ENCODE measurements around the gene C2CD4A.

C2CD4A gene

GRCh38 chr15:62069551-62069950 lies 2.8 kb downstream of the C2CD4A start:
- Histone ChIP-seq H3K4me1 (ENCODE audit: insufficient read depth, insufficient read length) (no peaks in the 10 kb centered on the region), H3K27me3 (ENCODE audit: insufficient read depth, insufficient read length) (peaks cover 44% of the 10 kb centered on the region), H3K36me3 (ENCODE audit: insufficient read depth, insufficient read length, low read length) (no peaks in the 10 kb centered on the region), H3K9ac (ENCODE audit: insufficient read length, low read depth) (no peak overlapping the region), H3K9me3 (ENCODE audit: insufficient read depth, low read length) (0 out of 2 replicates have a peak, but pooled peaks cover 4% of the 10 kb centered on the region), H3K4me3 (ENCODE audit: insufficient read length, low read depth) (no peak overlapping the region)
- DNase-seq (ENCODE audit: low read depth, low spot score), result no peak
- TF ChIP-seq SUZ12 (IDR thresholded peaks at IDR 0.05; ENCODE audit: extremely low read depth, insufficient read depth, insufficient read length) (no peak), ZNF274 (IDR thresholded peaks at IDR 0.05; ENCODE audit: low read depth, low read length) (no peak), YY1 (IDR thresholded peaks at IDR 0.05; ENCODE audit: insufficient read depth, insufficient read length) (no peak)

- TF ChIP-seq ZNF274 (IDR thresholded peaks at IDR 0.05; ENCODE audit: low read depth, low read length), result no peak
- TF ChIP-seq SUZ12 (IDR thresholded peaks at IDR 0.05; ENCODE audit: extremely low read depth, insufficient read depth, insufficient read length), result no peak
- TF ChIP-seq YY1 (IDR thresholded peaks at IDR 0.05; ENCODE audit: insufficient read depth, insufficient read length), result no peak
- H3K9ac ChIP-seq (ENCODE audit: insufficient read length, low read depth), result no peak overlapping the region
- H3K4me1 ChIP-seq (ENCODE audit: insufficient read depth, insufficient read length), result no peaks in the 10 kb centered on the region
- DNase-seq (ENCODE audit: low read depth, low spot score), result no peak
- no peak overlapping the region for H3K4me3 ChIP-seq (ENCODE audit: insufficient read length, low read depth)
- H3K36me3 ChIP-seq (ENCODE audit: insufficient read depth, insufficient read length, low read length), result no peaks in the 10 kb centered on the region
- H3K9me3 ChIP-seq (ENCODE audit: insufficient read depth, low read length), result no peaks in the 10 kb centered on the region
- H3K27me3 ChIP-seq (ENCODE audit: insufficient read depth, insufficient read length), result peaks cover 30% of the 10 kb centered on the region
Measured at GRCh38 chr15:62071711-62072308, 5.0 kb downstream of the C2CD4A start.

- no peak for DNase-seq (ENCODE audit: low read depth, low spot score)
- H3K36me3 ChIP-seq (ENCODE audit: insufficient read depth, insufficient read length, low read length), result no peaks in the 10 kb centered on the region
Measured at GRCh38 chr15:62075595-62076277, 9.0 kb downstream of the C2CD4A start.

GRCh38 chr15:62079594-62079993 lies 12.8 kb downstream of the C2CD4A start:
- Histone ChIP-seq H3K4me1 (ENCODE audit: insufficient read depth, insufficient read length) (no peaks in the 10 kb centered on the region), H3K4me3 (ENCODE audit: insufficient read length, low read depth) (no peak overlapping the region), H3K36me3 (ENCODE audit: insufficient read depth, insufficient read length, low read length) (no peaks in the 10 kb centered on the region), H3K27me3 (ENCODE audit: insufficient read depth, insufficient read length) (no peaks in the 10 kb centered on the region), H3K9me3 (ENCODE audit: insufficient read depth, low read length) (no peaks in the 10 kb centered on the region), H3K9ac (ENCODE audit: insufficient read length, low read depth) (no peak overlapping the region)
- TF ChIP-seq YY1 (IDR thresholded peaks at IDR 0.05; ENCODE audit: insufficient read depth, insufficient read length) (no peak), SUZ12 (IDR thresholded peaks at IDR 0.05; ENCODE audit: extremely low read depth, insufficient read depth, insufficient read length) (no peak)
- DNase-seq (ENCODE audit: low read depth, low spot score), result no peak

More at GRCh38 chr15:62075595-62076277, 9.0 kb downstream of the C2CD4A start:
- Histone ChIP-seq H3K4me1 (ENCODE audit: insufficient read depth, insufficient read length) (no peaks in the 10 kb centered on the region), H3K9me3 (ENCODE audit: insufficient read depth, low read length) (no peaks in the 10 kb centered on the region), H3K4me3 (ENCODE audit: insufficient read length, low read depth) (no peak overlapping the region), H3K9ac (ENCODE audit: insufficient read length, low read depth) (no peak overlapping the region), H3K27me3 (ENCODE audit: insufficient read depth, insufficient read length) (no peaks in the 10 kb centered on the region)
- TF ChIP-seq YY1 (IDR thresholded peaks at IDR 0.05; ENCODE audit: insufficient read depth, insufficient read length) (no peak), ZNF274 (IDR thresholded peaks at IDR 0.05; ENCODE audit: low read depth, low read length) (no peak), SUZ12 (IDR thresholded peaks at IDR 0.05; ENCODE audit: extremely low read depth, insufficient read depth, insufficient read length) (no peak)

GRCh38 chr15:62083194-62084154 lies 16.7 kb downstream of the C2CD4A start:
- Histone ChIP-seq H3K9ac (ENCODE audit: insufficient read length, low read depth) (no peak overlapping the region), H3K36me3 (ENCODE audit: insufficient read depth, insufficient read length, low read length) (no peaks in the 10 kb centered on the region), H3K4me1 (ENCODE audit: insufficient read depth, insufficient read length) (no peaks in the 10 kb centered on the region), H3K4me3 (ENCODE audit: insufficient read length, low read depth) (no peak overlapping the region), H3K9me3 (ENCODE audit: insufficient read depth, low read length) (peaks cover 5% of the 10 kb centered on the region; the same call in 1 of the 2 replicates), H3K27me3 (ENCODE audit: insufficient read depth, insufficient read length) (no peaks in the 10 kb centered on the region)
- DNase-seq (ENCODE audit: low read depth, low spot score), result no peak
- TF ChIP-seq YY1 (IDR thresholded peaks at IDR 0.05; ENCODE audit: insufficient read depth, insufficient read length) (no peak), SUZ12 (IDR thresholded peaks at IDR 0.05; ENCODE audit: extremely low read depth, insufficient read depth, insufficient read length) (no peak), ZNF274 (IDR thresholded peaks at IDR 0.05; ENCODE audit: low read depth, low read length) (no peak)

- Histone ChIP-seq H3K4me1 (ENCODE audit: insufficient read depth, insufficient read length) (no peaks in the 10 kb centered on the region), H3K36me3 (ENCODE audit: insufficient read depth, insufficient read length, low read length) (no peaks in the 10 kb centered on the region), H3K9me3 (ENCODE audit: insufficient read depth, low read length) (peaks cover 5% of the 10 kb centered on the region; the same call in 1 of the 2 replicates), H3K27me3 (ENCODE audit: insufficient read depth, insufficient read length) (no peaks in the 10 kb centered on the region), H3K4me3 (ENCODE audit: insufficient read length, low read depth) (no peak overlapping the region), H3K9ac (ENCODE audit: insufficient read length, low read depth) (no peak overlapping the region)
- TF ChIP-seq ZNF274 (IDR thresholded peaks at IDR 0.05; ENCODE audit: low read depth, low read length) (no peak), SUZ12 (IDR thresholded peaks at IDR 0.05; ENCODE audit: extremely low read depth, insufficient read depth, insufficient read length) (no peak), YY1 (IDR thresholded peaks at IDR 0.05; ENCODE audit: insufficient read depth, insufficient read length) (no peak)
- no peak for DNase-seq (ENCODE audit: low read depth, low spot score)
Measured at GRCh38 chr15:62085740-62086139, 19.0 kb downstream of the C2CD4A start.

All from NT2/D1 (cell line).